ENCODE measurements around the gene KNSTRN. TPM values are rescaled to one million over a fixed set of nuclear protein-coding genes. Genes with fewer than 3 reads are reported as not detected.

Gene KNSTRN
- total RNA-seq, 1 experiment from 2014 or later: 115 TPM

- Histone ChIP-seq H3K9me3 (ENCODE audit: low read depth, low read length, poor library complexity, severe bottlenecking) (no peaks in the 10 kb centered on the region), H3K27ac (ENCODE audit: low read depth, low read length, poor library complexity, severe bottlenecking) (no peak overlapping the region), H3K27me3 (replicated peaks; ENCODE audit: insufficient read depth, low read depth, low read length, poor library complexity) (no peaks in the 10 kb centered on the region), H3K4me1 (ENCODE audit: insufficient read depth, low read length, poor library complexity, severe bottlenecking) (no peaks in the 10 kb centered on the region), H3K4me3 (ENCODE audit: low read depth, low read length, poor library complexity, severe bottlenecking) (no peak overlapping the region), H3K36me3 (ENCODE audit: insufficient read depth, low read length, poor library complexity, severe bottlenecking) (peaks cover 8% of the 10 kb centered on the region)
- intact Hi-C loops (cut with micrococcal nuclease; ENCODE audit: unreplicated experiment): loop anchor here (10.0 kb wide), 1 partner anchor 376 kb away; no protein-coding TSS in a partner anchor
- BruUV-seq (replicated peaks): no TSS peak
- DNase-seq (ENCODE audit: low spot score): no peak
- ChIA-PET POLR2A (ENCODE audit: low non-redundant PET) (interaction anchor here (0.7 kb wide), 1 partner anchor 8 kb away, joined by 5 read pairs; no protein-coding TSS in a partner anchor), CTCF (interaction anchor here (0.9 to 2.1 kb wide), 3 partner anchors 20 to 375 kb away, joined by 3 to 12 read pairs (median 3); partner anchors contain the start of gene BAHD1)
- no peak for TF ChIP-seq CTCF (conservative IDR thresholded peaks at IDR 0.05; ENCODE audit: low read depth, low read length)
- no peak for TF ChIP-seq EZH2 (IDR thresholded peaks at IDR 0.05; ENCODE audit: borderline replicate concordance, low read depth, low read length, poor library complexity, severe bottlenecking)
These were observed 38.3 kb downstream of the KNSTRN start for GRCh38 chr15:40420793-40421192.

GRCh38 chr15:40421246-40422157 is 39.0 kb downstream of the KNSTRN start:
- peak; percentile 78 for DNase-seq (ENCODE audit: low spot score)
- H3K27me3 ChIP-seq (replicated peaks; ENCODE audit: insufficient read depth, low read depth, low read length, poor library complexity): no peaks in the 10 kb centered on the region
- no peaks in the 10 kb centered on the region for H3K4me1 ChIP-seq (ENCODE audit: insufficient read depth, low read length, poor library complexity, severe bottlenecking)
- ChIA-PET POLR2A (ENCODE audit: low non-redundant PET) (no interaction called here), CTCF (interaction anchor here (0.9 to 2.1 kb wide), 4 partner anchors 19 to 375 kb away, joined by 3 to 17 read pairs (median 8); partner anchors contain the start of gene BAHD1)
- TF ChIP-seq CTCF (conservative IDR thresholded peaks at IDR 0.05; ENCODE audit: low read depth, low read length) (peak; percentile 92), EZH2 (IDR thresholded peaks at IDR 0.05; ENCODE audit: borderline replicate concordance, low read depth, low read length, poor library complexity, severe bottlenecking) (no peak)
- peaks cover 3% of the 10 kb centered on the region for H3K36me3 ChIP-seq (ENCODE audit: insufficient read depth, low read length, poor library complexity, severe bottlenecking)
- H3K27ac ChIP-seq (ENCODE audit: low read depth, low read length, poor library complexity, severe bottlenecking): no peak overlapping the region
- intact Hi-C loops (cut with micrococcal nuclease; ENCODE audit: unreplicated experiment): loop anchor here (2.0 to 10.0 kb wide), 3 partner anchors 77 to 377 kb away; no protein-coding TSS in a partner anchor
- H3K4me3 ChIP-seq (ENCODE audit: low read depth, low read length, poor library complexity, severe bottlenecking): no peak overlapping the region
- no peaks in the 10 kb centered on the region for H3K9me3 ChIP-seq (ENCODE audit: low read depth, low read length, poor library complexity, severe bottlenecking)
- no TSS peak for BruUV-seq (replicated peaks)

GRCh38 chr15:40424483-40425115 is 42.1 kb downstream of the KNSTRN start:
- intact Hi-C loops (cut with micrococcal nuclease; ENCODE audit: unreplicated experiment): loop anchor here (10.0 kb wide), 1 partner anchor 380 kb away; no protein-coding TSS in a partner anchor
- BruUV-seq (replicated peaks): no TSS peak

More at GRCh38 chr15:40424483-40425115, 42.1 kb downstream of the KNSTRN start:
- CTCF ChIA-PET: no interaction called here
- H3K27ac ChIP-seq (ENCODE audit: low read depth, low read length, poor library complexity, severe bottlenecking): no peak overlapping the region
- POLR2A ChIA-PET (ENCODE audit: low non-redundant PET): no interaction called here
- H3K36me3 ChIP-seq (ENCODE audit: insufficient read depth, low read length, poor library complexity, severe bottlenecking): no peaks in the 10 kb centered on the region
- peaks cover 7% of the 10 kb centered on the region for H3K4me1 ChIP-seq (ENCODE audit: insufficient read depth, low read length, poor library complexity, severe bottlenecking)
- H3K9me3 ChIP-seq (ENCODE audit: low read depth, low read length, poor library complexity, severe bottlenecking): no peaks in the 10 kb centered on the region
- no peak overlapping the region for H3K4me3 ChIP-seq (ENCODE audit: low read depth, low read length, poor library complexity, severe bottlenecking)
- H3K27me3 ChIP-seq (replicated peaks; ENCODE audit: insufficient read depth, low read depth, low read length, poor library complexity): no peaks in the 10 kb centered on the region
- no peak for TF ChIP-seq CTCF (conservative IDR thresholded peaks at IDR 0.05; ENCODE audit: low read depth, low read length)
- TF ChIP-seq EZH2 (IDR thresholded peaks at IDR 0.05; ENCODE audit: borderline replicate concordance, low read depth, low read length, poor library complexity, severe bottlenecking): no peak
- DNase-seq (ENCODE audit: low spot score): no peak
